B cell (primary cell): ENCODE results near the gene GRID1. TPM values are rescaled to one million over a fixed set of nuclear protein-coding genes. Genes with fewer than 3 reads are reported as not detected.

Experiments used
- ATAC-seq: fragments of 200-7000 bp; cut with Tn5 transposase; one replicate; pipeline ENCODE4 v1.10.0; 2021; ENCODE audit warnings: low read depth, mild to moderate bottlenecking, moderate number of reproducible peaks, moderate library complexity
- CTCF ChIA-PET: fragments of 350-600 bp; sonication (Branson Sonifier 250); formaldehyde crosslinking; loops from one replicate; lab custom pipeline; 2021; ENCODE audit warnings: antibody characterized with exemption, inconsistent platforms; lab: Charles Lee
- POLR2A ChIA-PET: fragments of 350-600 bp; sonication (Branson Sonifier 250); formaldehyde crosslinking; loops from one replicate; lab custom pipeline; 2021; ENCODE audit warnings: antibody characterized with exemption; lab: Charles Lee
- DNase-seq: peaks from one replicate; pipeline ENCODE4 v3.0.0; 2013
- H2AFZ ChIP-seq: 2 replicates; pipeline ENCODE4 v1.6.1; 2012; ENCODE audit warnings: mild to moderate bottlenecking, low read depth, low read length; ENCODE audit not compliant: insufficient read depth, poor library complexity, severe bottlenecking
- H3K27ac ChIP-seq, 2 donors: 1 replicate in 1 of 2; 2 replicates in 1 of 2; pipeline ENCODE4 v1.5.1; 2012 to 2013; ENCODE audit warnings: low read length in 2 of 2, mild to moderate bottlenecking in 2 of 2, moderate library complexity in 1 of 2
- H3K27me3 ChIP-seq, 4 experiments: fragments of 200-600 bp in 1 of 4; sonication (generic) in 1 of 4; replicated peaks in 1 of 4; 1 replicate in 2 of 4; 2 replicates in 2 of 4; pipeline versions ENCODE4 v1.6.1 to v1.7.0; 2013 to 2016; ENCODE audit warnings: low read length in 3 of 4, mild to moderate bottlenecking in 2 of 4, mixed read lengths in 1 of 4, moderate library complexity in 1 of 4; ENCODE audit not compliant: insufficient read depth in 4 of 4, control insufficient read depth in 3 of 4; ENCODE audit errors: control extremely low read depth in 1 of 4
- H3K36me3 ChIP-seq, 2 experiments: replicated peaks in 1 of 2; 1 replicate in 1 of 2; 2 replicates in 1 of 2; pipeline versions ENCODE4 v1.6.1 to v1.7.1; 2013; ENCODE audit warnings: low read length in 1 of 2; ENCODE audit not compliant: insufficient read depth in 2 of 2, control insufficient read depth in 1 of 2; ENCODE audit errors: control extremely low read depth in 1 of 2, extremely low read depth in 1 of 2
- H3K4me1 ChIP-seq, 2 donors: fragments of 200-600 bp in 1 of 2; sonication (generic) in 1 of 2; 1 replicate in 1 of 2; 2 replicates in 1 of 2; pipeline versions ENCODE4 v1.5.1 to v1.6.1; 2013 to 2017; ENCODE audit warnings: low read length in 2 of 2; ENCODE audit not compliant: control insufficient read depth in 2 of 2, insufficient read depth in 2 of 2
- H3K4me2 ChIP-seq: replicated peaks from 2 replicates; pipeline ENCODE3; 2012; ENCODE audit warnings: mild to moderate bottlenecking, low read depth, low read length; ENCODE audit not compliant: poor library complexity, severe bottlenecking
- H3K4me3 ChIP-seq, 5 experiments: fragments of 200-600 bp in 1 of 5; sonication (generic) in 1 of 5; 1 replicate in 3 of 5; 2 replicates in 2 of 5; pipeline versions ENCODE4 v1.5.1 to v1.7.0; 2011 to 2016; ENCODE audit warnings: low read length in 4 of 5, mild to moderate bottlenecking in 4 of 5, low read depth in 2 of 5, control low read depth in 1 of 5, moderate library complexity in 1 of 5; ENCODE audit not compliant: insufficient read depth in 1 of 5; ENCODE audit errors: control extremely low read depth in 1 of 5, extremely low read depth in 1 of 5
- H3K79me2 ChIP-seq: fragments of 200-600 bp; sonication (generic); one replicate; pipeline ENCODE4 v1.6.0; 2016; ENCODE audit warnings: low read length; ENCODE audit not compliant: control insufficient read depth, insufficient read depth
- H3K9ac ChIP-seq: fragments of 200-600 bp; sonication (generic); 2 replicates; pipeline ENCODE4 v1.6.1; 2017; ENCODE audit warnings: mild to moderate bottlenecking, low read length, moderate library complexity
- H3K9me3 ChIP-seq, 3 donors: one replicate each; pipeline versions ENCODE4 v1.6.1 to v1.7.1; 2013; ENCODE audit warnings: low read length in 2 of 3; ENCODE audit not compliant: control insufficient read depth in 2 of 3, insufficient read depth in 1 of 3; ENCODE audit errors: control extremely low read depth in 1 of 3
- H4K20me1 ChIP-seq: 2 replicates; pipeline ENCODE4 v1.6.0; 2012; ENCODE audit warnings: mild to moderate bottlenecking, low read length; ENCODE audit not compliant: insufficient read depth, control insufficient read depth, poor library complexity, severe bottlenecking
- H3K27ac Mint-ChIP-seq: one replicate; pipeline ENCODE4 v1.8.0; 2021; ENCODE audit warnings: mixed read lengths
- H3K27me3 Mint-ChIP-seq: one replicate; pipeline ENCODE4 v1.8.0; 2021; ENCODE audit warnings: mixed read lengths
- H3K4me1 Mint-ChIP-seq: one replicate; pipeline ENCODE4 v1.8.0; 2021; ENCODE audit warnings: mixed read lengths
- H3K4me3 Mint-ChIP-seq: one replicate; pipeline ENCODE4 v1.8.0; 2021; ENCODE audit warnings: mixed read lengths
- H3K9me3 Mint-ChIP-seq: one replicate; pipeline ENCODE4 v1.8.0; 2022; ENCODE audit warnings: mixed read lengths; ENCODE audit not compliant: insufficient read depth
- CTCF ChIP-seq: fragments of 200-600 bp; IDR thresholded peaks from one replicate; pipeline ENCODE4 v1.8.0; 2022; ENCODE audit warnings: antibody characterized with exemption, mild to moderate bottlenecking
- EZH2 ChIP-seq: IDR thresholded peaks from 2 replicates; pipeline ENCODE4 v1.6.1; 2012; ENCODE audit warnings: borderline replicate concordance, low read depth, mild to moderate bottlenecking, moderate library complexity, low read length; ENCODE audit not compliant: insufficient read depth, poor library complexity, severe bottlenecking
- WGBS: methylation state at CpG from one replicate; pipeline ENCODE4 v1.1.5; 2013; ENCODE audit warnings: missing lambda C conversion rate; ENCODE audit not compliant: insufficient coverage; 5-methylcytosine and 5-hydroxymethylcytosine counted together
- intact Hi-C: fragments of 100-400 bp; cut with micrococcal nuclease; formaldehyde crosslinking; loops from one replicate; pipeline ENCODE4 v1.10.0; 2022
- polyA plus RNA-seq: library from polyadenylated mRNA; depleted of rRNA; stranded (reverse); fragments of >200 nt; gene quantifications from 2 replicates; pipeline ENCODE4 v1.2.3, GENCODE V29; 2012
- total RNA-seq, 2 donors: library from RNA; stranded (reverse); fragments of 120-200 nt in 1 of 2; gene quantifications; 1 replicate in 1 of 2; 2 replicates in 1 of 2; pipeline versions ENCODE4 v1.2.3 to v1.2.4, GENCODE V29; 2013 to 2022

Gene GRID1
- total and polyA plus RNA-seq, 2 donors (not counting 1 experiment from before 2014, with no cell fraction given): not detected

- Mint-ChIP-seq H3K4me3 (no peak overlapping the region), H3K27me3 (peaks cover 24% of the 10 kb centered on the region), H3K4me1 (peaks cover 3% of the 10 kb centered on the region), H3K9me3 (peaks cover 2% of the 10 kb centered on the region), H3K27ac (no peak overlapping the region)
- TF ChIP-seq EZH2 (no peak), CTCF (no peak)
- Histone ChIP-seq H3K36me3 (no peaks in the 10 kb centered on the region), H3K27me3 (peaks cover 0 to 3% (median 0%) of the 10 kb centered on the region in 4 experiments), H3K9me3 (peaks cover 0 to 6% (median 0%) of the 10 kb centered on the region in 3 donors), H3K27ac (no peak overlapping the region), H4K20me1 (no peaks in the 10 kb centered on the region), H2AFZ (no peak overlapping the region), H3K79me2 (no peaks in the 10 kb centered on the region), H3K4me2 (no peak overlapping the region), H3K4me3 (no peak overlapping the region), H3K4me1 (no peaks in the 10 kb centered on the region), H3K9ac (no peak overlapping the region)
- 87% methylated on average over 4 of the region's 7 CpGs for WGBS
- CTCF ChIA-PET: interaction anchor here (0.6 kb wide), 1 partner anchor 342 kb away, joined by 3 read pairs; no protein-coding TSS in a partner anchor
- DNase-seq (no peak), ATAC-seq (no peak)
- POLR2A ChIA-PET: no interaction called here
- intact Hi-C loops: no loop called here
Observed at GRCh38 chr10:86073199-86073977, 293.2 kb downstream of the GRID1 start.

DNA sequence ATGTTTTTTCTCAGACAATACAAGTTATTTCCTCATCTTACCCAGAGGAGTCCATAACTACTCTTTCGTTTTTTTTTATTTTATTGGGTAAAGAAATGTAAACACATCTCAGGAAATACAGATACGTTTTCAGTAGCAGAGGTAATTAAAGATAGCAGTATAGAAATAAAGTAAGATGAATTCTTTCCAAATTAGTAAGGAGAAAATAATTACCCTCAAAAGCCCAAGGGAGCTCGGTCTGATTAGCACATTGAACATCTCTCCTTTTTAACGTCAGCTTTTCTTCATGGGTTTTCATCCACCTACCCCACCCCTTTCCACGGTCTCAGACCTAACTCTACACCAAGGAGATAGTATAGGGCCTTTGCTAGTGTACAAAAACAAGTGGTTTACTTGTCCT, 294.2 kb downstream of the GRID1 start:
- no peak for DNase-seq
- no peak overlapping the region for H3K4me3 ChIP-seq
- no peaks in the 10 kb centered on the region for H3K79me2 ChIP-seq
- H3K36me3 ChIP-seq: no peaks in the 10 kb centered on the region
- H3K9me3 Mint-ChIP-seq: peaks cover 2% of the 10 kb centered on the region
- H3K9me3 ChIP-seq: peaks cover 0 to 6% (median 0%) of the 10 kb centered on the region in 3 donors
- TF ChIP-seq EZH2 (no peak), CTCF (no peak)
- CTCF ChIA-PET: no interaction called here
- H3K4me3 Mint-ChIP-seq: no peak overlapping the region
- H3K9ac ChIP-seq: no peak overlapping the region
- H4K20me1 ChIP-seq: no peaks in the 10 kb centered on the region
- no peak overlapping the region for H3K27ac ChIP-seq
- no CpG with 5 or more reads among the region's 5 CpGs for WGBS
- H3K4me1 ChIP-seq: no peaks in the 10 kb centered on the region
- peaks cover 3% of the 10 kb centered on the region for H3K4me1 Mint-ChIP-seq
- no peak overlapping the region for H2AFZ ChIP-seq
- POLR2A ChIA-PET: no interaction called here
- no peak overlapping the region for H3K27ac Mint-ChIP-seq
- H3K27me3 ChIP-seq: peaks cover 0 to 2% (median 0%) of the 10 kb centered on the region in 4 experiments
- H3K4me2 ChIP-seq: no peak overlapping the region
- H3K27me3 Mint-ChIP-seq: peaks cover 22% of the 10 kb centered on the region
- no peak for ATAC-seq
- intact Hi-C loops: no loop called here
